Renal cortex interstitium (tissue), 11 donors: Measurements from ENCODE around the gene SPSB1. TPM values are rescaled to one million over a fixed set of nuclear protein-coding genes. Genes with fewer than 3 reads are reported as not detected.

Experiments used
- DNase-seq, 11 donors: peaks; one replicate each; pipeline ENCODE4 v3.0.0-alpha.2; 2013; ENCODE audit warnings: low read depth in 9 of 11, low spot score in 4 of 11; ENCODE audit errors: extremely low read depth in 1 of 11
- polyA plus RNA-seq, 3 donors: library from polyadenylated mRNA; unstranded; fragments of 120-200 nt; gene quantifications; one replicate each; pipeline ENCODE4 v1.2.1, GENCODE V29; 2013; ENCODE audit not compliant: insufficient read length in 3 of 3

The SPSB1 gene
- polyA plus RNA-seq, 3 donors = 10.0 to 12.7 (median 10.3) TPM

DNA sequence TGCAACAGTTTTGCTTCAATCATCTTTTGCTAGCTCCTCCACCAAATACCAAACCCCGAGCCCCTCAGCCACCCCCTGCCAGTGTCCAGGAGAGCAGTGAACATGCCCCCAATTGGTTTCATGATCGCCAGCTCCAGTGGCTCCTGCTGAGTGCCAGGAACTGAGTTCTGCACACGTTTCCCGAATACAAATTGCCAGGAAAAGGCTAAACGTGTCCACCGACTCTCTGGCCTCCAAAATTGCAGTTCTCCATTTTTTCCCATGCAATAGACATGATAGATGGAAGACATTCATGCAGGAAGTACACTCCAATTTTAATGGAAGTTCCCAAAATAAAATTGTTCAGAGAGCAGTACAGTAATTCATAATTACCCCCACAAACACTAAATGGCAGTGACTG, 101.3 kb downstream of the SPSB1 start:
- no peak for DNase-seq

DNA sequence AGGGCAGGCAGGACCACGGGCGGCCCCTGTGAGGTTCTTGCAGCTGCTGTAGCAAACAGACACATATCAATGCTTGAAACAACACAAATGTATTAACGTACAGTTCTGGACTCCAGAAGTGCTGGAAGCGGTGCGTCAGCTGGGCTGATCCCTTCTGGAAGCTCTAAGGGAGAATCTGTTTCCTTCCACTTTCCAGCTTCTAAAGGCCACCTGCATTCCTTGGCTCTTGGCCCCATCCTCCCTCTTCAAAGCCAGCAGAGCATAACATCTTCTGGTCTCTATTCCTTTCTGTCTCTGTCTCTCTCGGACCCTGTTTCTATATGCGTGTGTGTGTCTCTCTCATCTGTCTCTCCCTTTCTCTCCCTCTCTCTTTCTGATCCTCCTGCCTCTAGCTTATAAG, 102.3 kb downstream of the SPSB1 start:
- DNase-seq = no peak

DNA sequence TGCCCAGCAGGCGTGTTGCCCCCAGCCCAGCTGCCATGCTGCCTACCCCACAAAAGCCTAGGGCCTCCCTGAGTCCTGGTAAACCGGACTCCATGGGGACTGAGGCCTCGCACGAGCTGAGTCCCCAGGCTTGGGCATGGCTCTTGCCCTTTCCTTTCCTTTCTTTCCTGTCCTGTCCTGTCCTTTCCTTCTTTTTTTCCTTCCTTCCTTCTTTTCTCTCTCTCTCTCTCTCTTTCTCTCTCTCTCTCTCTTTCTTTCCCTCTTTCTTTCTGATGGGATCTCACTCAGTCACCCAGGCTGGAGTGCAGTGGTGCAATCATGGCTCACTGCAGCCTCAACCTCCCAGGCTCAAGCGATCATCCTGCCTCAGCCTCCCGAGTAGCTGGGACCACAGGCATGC, 104.4 kb downstream of the SPSB1 start:
- no peak for DNase-seq

DNA sequence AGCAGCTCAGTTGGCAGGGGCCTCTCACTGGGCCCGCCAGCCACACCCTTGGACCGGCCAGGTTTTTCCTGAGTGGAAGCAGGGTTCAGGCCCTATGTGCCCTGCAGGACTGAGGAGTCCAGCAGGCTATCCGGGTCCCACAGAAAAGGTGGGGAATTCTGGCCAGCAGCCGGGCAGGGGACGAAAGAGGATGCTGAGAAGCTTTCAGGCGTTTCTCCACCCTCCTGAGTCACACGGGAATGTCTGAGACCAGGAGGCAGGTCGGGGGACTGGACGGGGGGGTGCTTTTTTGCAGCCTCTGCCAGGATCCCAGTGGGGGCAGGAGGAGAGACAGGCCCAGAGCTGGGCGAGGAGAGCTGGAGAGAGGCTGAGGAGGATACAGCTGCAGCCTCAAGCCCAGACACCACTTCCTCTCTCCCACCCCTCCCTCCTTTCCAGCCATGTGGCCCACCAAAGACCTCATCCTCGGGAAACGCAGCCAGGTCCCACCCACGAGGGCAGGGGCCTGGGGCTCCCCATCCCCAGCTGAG, 105.4 kb downstream of the SPSB1 start:
- no peak for DNase-seq

DNA sequence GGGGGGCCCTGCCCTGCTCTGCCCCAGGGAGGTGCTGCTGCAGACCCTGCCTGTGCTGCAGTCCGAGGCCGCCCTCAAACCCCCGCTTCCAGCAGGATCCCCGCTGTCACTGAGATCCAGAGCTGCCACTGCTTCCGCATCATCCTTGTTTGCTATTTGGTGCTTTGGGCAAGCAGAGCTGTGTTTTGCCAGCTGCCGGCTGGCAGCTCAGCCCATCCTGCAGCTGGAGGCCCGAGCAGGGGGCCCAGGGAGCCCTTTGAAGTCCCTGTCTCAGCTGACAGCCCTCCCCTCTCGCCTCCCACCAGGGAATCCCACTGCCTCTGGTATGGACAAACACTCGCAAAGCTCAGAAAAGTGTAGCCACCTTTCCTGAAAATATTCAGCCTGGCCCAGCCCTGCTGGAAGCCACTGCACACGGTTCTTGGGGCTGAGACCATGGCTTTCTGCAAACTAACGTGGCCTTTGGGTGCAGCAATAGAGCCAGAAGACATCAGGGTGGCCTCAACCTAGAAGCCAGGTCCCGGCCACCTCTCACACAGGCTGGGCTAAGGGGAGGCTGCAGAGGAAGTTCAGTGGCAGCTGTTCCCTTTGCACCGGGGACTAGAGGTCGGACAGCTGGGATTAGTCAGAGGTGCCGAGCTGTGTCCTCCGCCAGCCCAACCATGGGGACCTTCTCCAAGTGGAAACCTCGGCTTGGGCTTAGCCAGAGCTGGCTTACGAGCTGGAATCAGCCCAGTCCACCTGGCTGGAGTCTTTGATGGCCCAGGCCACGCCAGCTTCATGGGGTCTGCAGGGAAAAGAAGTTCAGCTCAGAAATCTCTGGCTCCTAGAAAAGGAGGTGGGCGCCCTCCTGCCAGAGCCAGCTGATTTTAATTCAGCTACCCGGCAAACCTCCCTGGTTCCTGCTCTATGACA, 107.1 kb downstream of the SPSB1 start:
- DNase-seq = peak in 1 of 11 donors; percentile 51

DNA sequence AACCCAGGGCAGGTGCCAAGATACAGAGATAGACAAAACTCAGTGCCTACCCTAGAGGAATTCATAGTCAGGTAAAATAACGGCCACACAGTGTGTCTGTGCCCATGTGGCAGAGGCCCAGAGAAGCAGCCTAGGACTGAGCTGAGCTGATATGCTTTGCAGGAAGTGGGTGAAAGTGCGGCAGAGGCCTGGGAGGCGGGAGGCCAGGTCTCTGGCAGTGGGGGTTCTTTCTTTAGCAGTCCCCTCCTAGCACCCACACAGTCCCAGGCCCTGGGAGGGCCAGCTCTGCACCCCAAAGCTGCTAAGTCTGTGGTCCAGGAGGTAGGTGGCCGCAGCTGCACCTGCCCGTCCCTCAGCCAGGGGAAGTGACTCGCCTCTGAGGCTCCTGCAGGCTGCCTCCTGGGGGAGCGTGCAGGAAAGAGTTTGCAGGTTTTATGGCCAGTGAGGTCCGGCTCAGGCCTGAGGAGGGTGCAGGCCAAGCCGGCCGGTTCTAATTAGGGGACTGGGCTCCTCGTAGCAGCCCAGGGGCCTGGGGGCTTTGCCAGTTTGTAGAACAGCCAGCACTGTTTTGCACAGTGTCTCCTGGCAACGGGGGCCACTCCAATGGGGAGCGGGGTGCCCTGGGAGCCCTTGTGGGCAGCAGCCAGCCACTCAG, 107.9 kb downstream of the SPSB1 start:
- DNase-seq = no peak

DNA sequence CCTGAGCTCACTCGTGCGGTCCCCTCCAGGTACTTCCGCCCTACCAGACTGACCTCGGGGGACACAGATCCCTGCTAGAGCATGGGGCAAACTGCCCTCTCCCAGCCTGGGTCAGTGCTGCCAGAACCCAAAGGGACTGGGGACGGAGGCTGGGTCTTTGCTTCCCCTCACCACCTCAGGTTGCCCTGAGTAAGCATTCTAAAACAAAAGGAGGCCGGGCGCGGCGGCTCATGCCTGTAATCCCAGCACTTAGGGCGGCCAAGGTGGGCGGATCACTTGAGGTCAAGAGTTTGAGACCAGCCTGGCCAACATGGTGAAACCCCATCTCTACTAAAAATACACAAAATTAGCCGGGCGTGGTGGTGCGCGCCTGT, 108.4 kb downstream of the SPSB1 start:
- DNase-seq = no peak

DNA sequence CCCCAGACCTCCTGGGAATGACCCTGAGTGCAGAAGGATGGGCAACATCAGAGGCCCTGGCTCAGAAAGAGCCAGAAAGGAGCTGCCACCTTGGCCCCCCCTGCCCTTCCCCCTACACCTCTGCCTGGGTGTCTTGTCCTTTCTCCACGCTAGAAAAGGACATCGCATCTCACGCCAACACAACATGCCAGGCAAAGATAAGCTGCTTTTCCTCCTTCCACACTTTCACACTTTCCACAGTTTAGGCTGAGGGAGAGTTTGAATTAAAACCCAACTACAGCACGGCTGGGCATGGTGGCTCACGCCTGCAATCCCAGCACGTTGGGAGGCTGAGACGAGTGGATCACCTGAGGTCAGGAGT, 109.5 kb downstream of the SPSB1 start:
- no peak for DNase-seq

DNA sequence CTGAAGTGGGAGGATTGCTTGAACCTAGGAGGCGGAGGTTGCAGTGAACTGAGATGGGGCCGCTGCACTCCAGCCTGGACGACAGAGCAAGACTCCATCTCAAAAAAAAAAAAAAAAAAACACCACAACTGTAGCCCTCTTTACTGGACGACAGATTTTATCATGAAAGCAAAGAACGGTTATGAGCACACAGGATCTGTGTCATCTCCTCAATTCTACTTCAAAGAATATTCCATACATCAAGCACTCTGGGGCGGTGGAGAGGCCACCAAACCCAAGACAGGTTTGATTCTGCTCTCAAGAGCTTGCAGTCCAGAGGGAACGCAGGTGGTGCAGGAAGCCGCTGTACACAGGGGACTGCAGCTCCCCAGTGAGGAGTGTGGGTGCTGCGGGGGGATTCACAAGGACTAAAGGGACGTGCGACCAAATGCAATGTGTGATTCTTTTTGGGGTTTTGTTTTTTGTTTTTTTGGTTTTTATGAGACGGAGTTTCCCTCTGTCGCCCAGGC, 110.1 kb downstream of the SPSB1 start:
- DNase-seq = no peak

DNA sequence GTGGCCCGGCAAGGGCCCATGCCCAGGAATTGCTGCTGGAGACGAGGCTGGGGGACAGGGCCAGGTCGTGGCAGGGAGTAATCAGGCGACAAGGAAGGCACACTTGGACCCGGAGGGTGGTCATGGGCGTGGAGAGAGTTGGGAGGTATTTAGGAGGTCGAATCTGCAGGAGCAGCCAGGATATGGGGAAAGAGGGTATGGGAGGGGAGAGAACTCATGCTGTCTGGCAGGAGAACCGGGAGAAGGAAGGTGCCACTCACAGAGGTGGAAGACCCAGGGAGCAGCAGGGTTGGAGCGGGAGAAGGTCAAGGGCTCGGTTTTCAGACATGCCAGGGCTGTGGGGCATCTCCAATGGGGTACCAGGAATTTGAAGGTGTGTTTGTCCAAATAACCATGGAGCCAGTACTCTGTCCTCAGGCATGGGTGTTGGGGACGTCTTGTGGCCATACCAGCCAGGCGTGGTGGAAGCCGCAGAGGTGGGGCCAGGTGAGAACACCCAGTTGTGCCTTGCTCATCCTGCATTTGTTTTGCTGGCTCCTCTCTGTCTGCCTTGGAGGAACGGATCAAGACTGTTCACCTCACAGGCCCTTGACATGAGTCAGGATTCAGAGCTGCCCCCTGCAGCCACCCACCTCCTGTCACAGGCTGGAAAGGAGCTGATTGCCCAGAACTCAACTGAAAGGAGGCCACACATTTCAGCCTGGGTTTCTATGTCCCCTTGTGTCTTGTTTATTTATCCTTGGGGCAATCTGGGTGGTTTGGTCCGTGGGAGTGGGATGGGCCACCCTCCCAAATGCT, 111.6 kb downstream of the SPSB1 start:
- DNase-seq = no peak

DNA sequence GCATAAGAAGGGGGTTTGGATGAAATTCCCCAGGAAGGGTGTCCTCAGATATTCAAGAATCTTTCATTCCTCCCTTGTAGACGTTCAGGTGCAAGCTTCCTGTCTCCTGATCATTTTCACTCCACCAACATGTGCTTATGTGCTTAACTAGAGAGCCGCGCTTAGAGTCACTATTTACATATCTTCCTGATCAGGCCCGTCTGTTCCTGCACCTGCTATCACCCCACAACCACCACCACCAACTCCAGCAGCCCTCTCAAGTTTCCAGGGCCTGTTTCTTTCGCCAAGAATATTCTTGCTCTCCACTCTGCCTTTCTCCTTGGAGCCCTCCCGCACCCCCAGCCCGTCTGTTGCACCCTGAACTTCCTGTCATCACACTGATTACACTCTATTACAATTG, 113.4 kb downstream of the SPSB1 start:
- no peak for DNase-seq

DNA sequence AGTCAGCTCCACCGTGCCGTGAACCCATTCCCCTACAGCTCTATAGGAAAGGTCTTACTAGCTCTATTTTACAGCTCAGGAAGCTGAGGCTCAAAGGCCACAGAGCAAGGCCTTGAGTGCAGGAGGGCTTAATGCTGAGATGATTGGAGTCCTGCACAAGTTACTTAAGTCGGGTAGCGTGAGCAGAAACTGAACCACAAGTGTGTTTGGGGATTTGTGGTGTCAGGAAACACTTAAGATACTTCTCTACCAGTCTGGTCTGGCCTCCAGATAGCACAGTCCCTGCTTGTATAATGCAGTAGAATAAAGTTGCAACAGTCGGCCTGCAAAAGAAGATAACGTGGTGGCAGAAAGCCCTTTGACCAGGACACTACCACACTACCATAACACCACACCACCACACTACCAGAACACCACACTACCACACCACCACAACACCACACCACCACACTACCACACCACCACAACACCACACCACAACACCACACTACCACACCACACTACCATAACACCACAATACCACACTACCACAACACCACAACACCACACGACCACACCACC, 118.1 kb downstream of the SPSB1 start:
- no peak for DNase-seq

DNA sequence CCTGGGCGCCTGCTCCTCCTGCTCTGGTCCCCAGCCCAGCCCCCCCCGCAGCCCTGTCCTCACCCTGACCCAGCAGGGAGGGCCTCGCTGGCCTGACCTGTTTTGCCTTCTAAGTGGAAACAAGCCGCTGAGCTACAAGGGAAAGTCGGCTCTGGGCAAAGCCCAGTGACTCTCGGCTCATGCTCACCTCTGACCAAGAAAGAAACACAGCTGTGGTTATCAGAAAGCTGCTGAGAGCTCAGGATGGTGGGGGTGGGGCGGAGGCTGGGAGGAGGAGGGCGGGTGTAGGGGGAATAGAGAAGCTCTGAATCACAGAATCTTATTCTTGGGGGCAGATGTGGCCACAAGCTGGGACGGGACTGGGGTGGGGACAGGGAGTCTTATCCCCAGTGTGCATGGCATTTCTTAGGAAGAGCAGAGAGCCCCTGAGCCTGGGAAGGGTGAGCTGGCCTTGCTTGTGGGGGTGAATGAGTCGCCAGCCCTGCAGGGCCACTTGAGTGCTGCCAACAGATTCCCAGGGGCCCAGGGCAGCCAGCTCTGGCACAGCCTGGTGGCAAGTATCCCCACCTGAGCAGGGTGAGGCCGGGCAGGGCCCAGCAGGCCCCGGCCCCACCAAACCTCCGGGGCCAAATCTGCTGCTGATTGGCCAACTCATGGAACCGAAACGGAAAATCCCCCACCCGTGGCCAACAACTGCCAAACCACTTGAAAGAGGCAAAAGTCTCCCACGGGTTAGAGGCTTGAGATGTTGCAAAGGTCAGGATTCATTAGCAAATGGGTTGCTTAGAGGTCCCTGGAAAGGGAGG, 120.6 kb downstream of the SPSB1 start:
- DNase-seq = peak in 3 of 11 donors; percentile 64 to 72 (median 71)

DNA sequence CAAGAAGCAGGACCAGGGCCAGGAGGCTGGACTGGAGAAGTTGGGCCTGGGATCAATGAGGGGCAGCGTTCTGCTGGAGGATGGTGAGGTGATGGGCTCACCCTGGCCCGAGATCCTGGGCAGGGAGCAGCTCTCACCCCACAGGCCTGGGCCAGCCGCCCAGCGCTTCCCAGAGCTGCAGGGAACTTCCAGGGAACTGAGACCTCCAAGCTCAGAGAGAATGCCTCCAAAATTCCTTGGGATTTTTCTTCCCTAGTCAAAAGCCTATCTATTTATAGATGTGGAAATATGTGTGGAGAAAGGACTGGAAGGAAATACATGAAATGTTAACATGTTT, 121.2 kb downstream of the SPSB1 start:
- DNase-seq = no peak

DNA sequence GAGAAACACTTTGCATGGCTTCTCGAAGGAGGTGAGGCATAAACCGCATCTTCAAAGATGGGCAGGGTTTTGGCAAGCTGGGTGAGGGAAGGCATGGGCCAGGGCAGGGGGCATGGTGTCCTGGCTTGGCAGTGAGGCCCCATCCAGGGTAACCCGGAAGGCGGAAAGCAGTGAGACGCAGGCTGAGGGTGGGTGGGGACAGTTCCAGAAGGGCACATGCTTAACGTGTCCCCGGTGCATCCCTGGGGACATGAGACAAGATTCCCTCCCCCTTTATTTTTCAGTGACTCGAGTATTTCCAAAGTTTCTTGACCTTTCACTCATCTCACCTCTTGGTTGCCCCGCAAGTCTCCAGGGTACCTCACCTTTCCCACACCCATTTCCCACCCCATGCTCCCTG, 123.8 kb downstream of the SPSB1 start:
- no peak for DNase-seq

DNA sequence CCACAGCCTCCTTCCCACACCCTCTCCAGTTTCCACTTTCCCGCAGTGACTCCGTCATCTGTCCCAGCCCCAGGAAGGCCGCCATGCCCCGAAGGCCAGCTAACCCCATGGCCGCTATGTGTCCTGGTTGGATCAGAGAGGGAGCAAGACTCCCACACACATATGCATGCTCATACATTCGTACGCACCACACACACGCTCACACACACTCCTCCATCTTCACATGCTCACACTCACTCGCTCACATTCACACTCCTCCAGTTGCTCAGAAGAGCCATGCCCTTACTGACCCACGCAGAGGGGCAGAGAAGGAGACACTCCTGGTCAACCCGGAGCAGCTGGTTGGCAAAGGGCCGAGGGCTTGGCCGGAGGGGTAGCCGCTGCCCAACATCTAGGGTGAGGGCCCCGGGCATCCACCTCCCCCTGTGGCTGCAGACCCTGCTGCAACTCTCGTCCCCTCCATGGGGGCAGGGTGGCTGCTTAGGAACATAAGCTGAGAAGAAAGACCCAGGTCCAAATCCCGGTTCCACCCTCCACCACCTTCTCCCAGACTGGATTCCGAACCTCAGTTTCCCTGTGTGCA, 124.3 kb downstream of the SPSB1 start:
- no peak for DNase-seq

DNA sequence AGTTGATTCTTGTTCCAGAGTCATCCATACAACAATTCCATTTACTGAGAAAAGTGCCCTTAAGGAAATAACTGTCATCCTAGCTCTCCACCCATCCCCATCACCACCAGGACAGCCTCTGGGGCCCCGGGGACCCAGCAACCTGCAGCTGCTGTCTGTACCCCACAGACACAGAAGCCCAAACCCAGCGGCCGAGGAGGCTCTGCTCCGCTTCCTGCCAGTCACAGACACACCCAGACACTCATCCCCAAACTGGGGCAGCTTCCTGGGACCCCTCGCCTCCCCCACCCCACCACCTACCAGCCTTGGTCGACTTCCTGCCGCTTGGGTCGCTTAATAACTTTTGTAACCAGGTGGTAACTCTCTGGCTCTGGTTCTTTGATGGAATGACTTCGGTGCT, 125.0 kb downstream of the SPSB1 start:
- DNase-seq = no peak

DNA sequence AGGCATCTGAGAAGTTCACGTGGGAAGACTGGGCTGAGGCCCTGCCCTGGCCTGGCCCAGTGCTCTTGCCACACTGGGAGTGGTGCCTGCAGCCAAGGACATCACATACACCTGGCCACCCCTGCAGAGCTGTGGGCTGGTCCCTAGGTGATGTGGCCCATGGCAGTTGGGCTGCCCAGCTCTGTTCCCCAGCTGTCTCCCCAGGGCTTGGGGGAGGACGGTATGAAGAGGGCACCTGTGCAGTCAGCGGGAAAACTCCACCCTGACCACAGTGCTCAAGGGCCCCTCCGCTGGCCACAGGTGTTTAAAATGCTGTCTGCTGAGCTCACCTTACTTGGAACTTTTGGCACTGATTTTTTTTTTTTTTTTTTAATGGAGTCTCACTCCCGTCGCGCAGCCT, 126.2 kb downstream of the SPSB1 start:
- DNase-seq = no peak
